PFSK-1 (cell line): Measurements from ENCODE around the gene ARFGAP2.

ENCODE experiments used
- FOXP2 ChIP-seq: optimal IDR thresholded peaks from 2 replicates; pipeline ENCODE3; 2011; ENCODE audit warnings: borderline replicate concordance, control low read depth, inconsistent platforms; ENCODE audit not compliant: insufficient read depth; ENCODE audit errors: extremely low read length, extremely low read depth
- POLR2AphosphoS5 ChIP-seq: IDR thresholded peaks from 2 replicates; pipeline ENCODE4 v1.6.1; 2012; ENCODE audit warnings: low read depth, mild to moderate bottlenecking, control low read depth, low read length, moderate library complexity
- SIN3A ChIP-seq: IDR thresholded peaks from 2 replicates; pipeline ENCODE4 v1.6.1; 2012; ENCODE audit warnings: mild to moderate bottlenecking, low read length, moderate library complexity, borderline replicate concordance; ENCODE audit not compliant: insufficient read depth
- TAF1 ChIP-seq: IDR thresholded peaks from 2 replicates; pipeline ENCODE4 v1.6.1; 2012; ENCODE audit warnings: low read length, control low read depth, borderline replicate concordance; ENCODE audit not compliant: insufficient read depth
- TF ChIP-seq, protein P1 (sequence below), 2 experiments: IDR thresholded peaks; 2 replicates each; pipeline versions ENCODE4 v1.6.1 to v1.8.0; 2011 to 2012; ENCODE audit warnings: low read depth in 2 of 2, low read length in 2 of 2, control low read depth in 1 of 2, inconsistent platforms in 1 of 2, mild to moderate bottlenecking in 1 of 2, moderate library complexity in 1 of 2; ENCODE audit not compliant: insufficient read depth in 1 of 2

Gene ARFGAP2

DNA sequence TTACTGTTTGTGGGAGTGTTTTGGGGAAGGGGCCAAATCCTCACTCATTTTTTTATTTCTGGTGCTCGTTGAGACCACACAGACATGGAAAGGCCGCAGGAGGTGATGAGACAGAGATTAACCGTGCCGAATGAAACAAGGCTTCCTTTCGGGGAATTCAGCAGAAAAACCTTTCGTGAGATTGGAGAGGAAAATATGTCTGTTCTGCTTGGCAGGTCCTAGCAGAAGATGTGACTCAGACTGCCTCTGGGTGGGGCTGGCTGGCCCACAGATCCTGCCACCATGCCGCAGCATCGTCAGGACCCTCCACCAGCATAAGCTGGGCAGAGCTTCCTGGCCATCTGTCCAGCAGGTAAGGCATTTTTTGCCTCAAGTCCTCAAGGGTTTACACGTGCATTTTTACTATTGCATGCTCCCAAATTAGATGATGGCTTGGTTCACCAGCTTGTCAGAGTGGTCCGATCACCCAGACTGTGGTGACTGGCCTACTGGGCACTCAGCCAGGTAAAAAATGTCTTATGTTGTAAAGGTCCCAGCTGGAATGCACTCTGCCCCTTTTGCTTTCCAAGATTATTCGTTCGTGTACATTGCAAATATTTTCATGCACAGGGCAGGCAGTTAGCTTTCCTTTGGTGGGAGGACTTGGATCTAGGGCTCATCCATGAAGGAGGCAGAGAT is 39.6 kb upstream of the ARFGAP2 start:
- TF ChIP-seq FOXP2: no peak
- no peak for TF ChIP-seq TAF1
- no peak for TF ChIP-seq SIN3A
- TF ChIP-seq POLR2AphosphoS5: no peak
- TF ChIP-seq, protein P1, sequence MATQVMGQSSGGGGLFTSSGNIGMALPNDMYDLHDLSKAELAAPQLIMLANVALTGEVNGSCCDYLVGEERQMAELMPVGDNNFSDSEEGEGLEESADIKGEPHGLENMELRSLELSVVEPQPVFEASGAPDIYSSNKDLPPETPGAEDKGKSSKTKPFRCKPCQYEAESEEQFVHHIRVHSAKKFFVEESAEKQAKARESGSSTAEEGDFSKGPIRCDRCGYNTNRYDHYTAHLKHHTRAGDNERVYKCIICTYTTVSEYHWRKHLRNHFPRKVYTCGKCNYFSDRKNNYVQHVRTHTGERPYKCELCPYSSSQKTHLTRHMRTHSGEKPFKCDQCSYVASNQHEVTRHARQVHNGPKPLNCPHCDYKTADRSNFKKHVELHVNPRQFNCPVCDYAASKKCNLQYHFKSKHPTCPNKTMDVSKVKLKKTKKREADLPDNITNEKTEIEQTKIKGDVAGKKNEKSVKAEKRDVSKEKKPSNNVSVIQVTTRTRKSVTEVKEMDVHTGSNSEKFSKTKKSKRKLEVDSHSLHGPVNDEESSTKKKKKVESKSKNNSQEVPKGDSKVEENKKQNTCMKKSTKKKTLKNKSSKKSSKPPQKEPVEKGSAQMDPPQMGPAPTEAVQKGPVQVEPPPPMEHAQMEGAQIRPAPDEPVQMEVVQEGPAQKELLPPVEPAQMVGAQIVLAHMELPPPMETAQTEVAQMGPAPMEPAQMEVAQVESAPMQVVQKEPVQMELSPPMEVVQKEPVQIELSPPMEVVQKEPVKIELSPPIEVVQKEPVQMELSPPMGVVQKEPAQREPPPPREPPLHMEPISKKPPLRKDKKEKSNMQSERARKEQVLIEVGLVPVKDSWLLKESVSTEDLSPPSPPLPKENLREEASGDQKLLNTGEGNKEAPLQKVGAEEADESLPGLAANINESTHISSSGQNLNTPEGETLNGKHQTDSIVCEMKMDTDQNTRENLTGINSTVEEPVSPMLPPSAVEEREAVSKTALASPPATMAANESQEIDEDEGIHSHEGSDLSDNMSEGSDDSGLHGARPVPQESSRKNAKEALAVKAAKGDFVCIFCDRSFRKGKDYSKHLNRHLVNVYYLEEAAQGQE (IDR thresholded peaks at IDR 0.05; ENCODE audit: insufficient read depth in 1 of 2, low read depth in 2 of 2, low read length in 2 of 2): no peak

GRCh38 chr11:47215366-47215910 is 38.8 kb upstream of the ARFGAP2 start:
- TF ChIP-seq TAF1: no peak
- no peak for TF ChIP-seq POLR2AphosphoS5
- TF ChIP-seq, protein P1 (IDR thresholded peaks at IDR 0.05; ENCODE audit: insufficient read depth in 1 of 2, low read depth in 2 of 2, low read length in 2 of 2): no peak
- no peak for TF ChIP-seq SIN3A
- TF ChIP-seq FOXP2: no peak

GRCh38 chr11:47213950-47214565 is 37.4 kb upstream of the ARFGAP2 start:
- no peak for TF ChIP-seq TAF1
- no peak for TF ChIP-seq SIN3A
- TF ChIP-seq POLR2AphosphoS5: no peak
- TF ChIP-seq FOXP2: no peak
- TF ChIP-seq, protein P1 (IDR thresholded peaks at IDR 0.05; ENCODE audit: insufficient read depth in 1 of 2, low read depth in 2 of 2, low read length in 2 of 2): no peak

DNA sequence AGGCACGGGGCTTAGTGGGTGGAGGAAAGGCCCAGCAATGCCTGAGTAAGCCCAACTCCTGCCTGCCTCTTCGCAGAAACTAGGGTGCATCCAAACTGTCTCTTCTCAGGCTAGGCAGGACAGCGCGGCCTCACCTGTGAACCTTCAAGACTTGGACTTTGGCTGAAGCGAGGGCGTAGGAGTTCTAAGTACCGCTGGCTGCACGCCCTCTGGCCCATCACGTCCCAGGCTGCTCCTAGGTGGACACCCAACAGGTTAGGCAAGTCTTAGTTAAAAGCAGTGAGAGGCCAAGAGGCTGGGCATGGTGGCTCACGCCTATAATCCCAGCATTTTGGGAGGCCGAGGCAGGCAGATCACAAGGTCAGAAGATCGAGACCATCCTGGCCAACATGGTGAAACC is 36.3 kb upstream of the ARFGAP2 start:
- TF ChIP-seq SIN3A (no peak), POLR2AphosphoS5 (no peak), TAF1 (no peak)
- TF ChIP-seq, protein P1 (IDR thresholded peaks at IDR 0.05; ENCODE audit: insufficient read depth in 1 of 2, low read depth in 2 of 2, low read length in 2 of 2): no peak

- TF ChIP-seq SIN3A: no peak
- TF ChIP-seq, protein P1 (IDR thresholded peaks at IDR 0.05; ENCODE audit: insufficient read depth in 1 of 2, low read depth in 2 of 2, low read length in 2 of 2): no peak
- TF ChIP-seq POLR2AphosphoS5: no peak
- no peak for TF ChIP-seq FOXP2
- no peak for TF ChIP-seq TAF1
Measured at GRCh38 chr11:47208628-47209027, 31.9 kb upstream of the ARFGAP2 start.
